K562 (cell line): Measurements from ENCODE around the gene ARHGEF4. TPM values are rescaled to one million over a fixed set of nuclear protein-coding genes. Genes with fewer than 3 reads are reported as not detected.

Source experiments
- ATAC-seq: fragments of 200-7000 bp; cut with Tn5 transposase; 3 replicates; pipeline ENCODE4 v1.9.1; 2020; ENCODE audit warnings: moderate library complexity
- BruUV-seq: library from RNA; stranded (reverse); fragments of 400-500 nt; replicated peaks from 2 replicates; lab custom pipeline; 2021; lab: Mats Ljungman, UMichigan
- CTCF ChIA-PET: fragments of 300-600 bp; formaldehyde crosslinking; extraction: SDS; loops from one replicate; lab custom pipeline; 2021; ENCODE audit warnings: low intra/inter-chr PET ratio; lab: Yijun Ruan, JAX
- POLR2A ChIA-PET: fragments of 300-600, 350-650 bp; sonication (Branson Sonifier 250); formaldehyde crosslinking; extraction: SDS; loops from one replicate; lab custom pipeline; 2021; ENCODE audit warnings: antibody characterized with exemption, inconsistent platforms; lab: Yijun Ruan, JAX
- DNase-seq, 4 experiments: peaks; one replicate each; pipeline versions ENCODE4 v3.0.0 to v3.0.0-alpha.2; 2011 to 2018; ENCODE audit warnings: low spot score in 3 of 4, mixed read lengths in 3 of 4; ENCODE audit errors: extremely low read depth in 1 of 4
- FAIRE-seq: peaks from 2 replicates; lab custom pipeline; 2011; peaks lifted over from hg19 to GRCh38; lab: Jason Lieb, UNC
- H2AFZ ChIP-seq: 2 replicates; pipeline ENCODE4 v1.6.0; 2011; ENCODE audit warnings: low read depth, low read length, control low read depth, inconsistent platforms
- H3K27ac ChIP-seq: fragments of 200-600 bp; 3 replicates; pipeline ENCODE4 v1.8.0; 2011; ENCODE audit warnings: low read depth, mild to moderate bottlenecking, control low read depth, inconsistent platforms, low read length, moderate library complexity, mixed read lengths; ENCODE audit errors: extremely low read depth
- H3K27me3 ChIP-seq, 2 experiments: fragments of 300-600 bp in 1 of 2; 2 replicates in 1 of 2; 3 replicates in 1 of 2; pipeline versions ENCODE4 v1.6.0 to v1.8.0; 2011; ENCODE audit warnings: inconsistent platforms in 2 of 2, low read length in 2 of 2, mild to moderate bottlenecking in 1 of 2, mixed read lengths in 1 of 2, moderate library complexity in 1 of 2; ENCODE audit not compliant: control insufficient read depth in 2 of 2, insufficient read depth in 2 of 2
- H3K36me3 ChIP-seq: fragments of 300-600 bp; 3 replicates; pipeline ENCODE4 v1.8.0; 2011; ENCODE audit warnings: mild to moderate bottlenecking, low read length, inconsistent platforms; ENCODE audit not compliant: control insufficient read depth, insufficient read depth
- H3K4me1 ChIP-seq, 2 experiments: fragments of 200-600 bp in 1 of 2; replicated peaks in 1 of 2; 2 replicates in 1 of 2; 3 replicates in 1 of 2; pipeline versions ENCODE4 v1.5.1 to v1.8.0; 2011; ENCODE audit warnings: inconsistent platforms in 2 of 2, low read length in 2 of 2, mild to moderate bottlenecking in 1 of 2, mixed read lengths in 1 of 2, moderate library complexity in 1 of 2; ENCODE audit not compliant: control insufficient read depth in 2 of 2, insufficient read depth in 2 of 2
- H3K4me2 ChIP-seq: 2 replicates; pipeline ENCODE4 v1.6.1; 2011; ENCODE audit warnings: low read length, control low read depth, inconsistent platforms, mixed read lengths; ENCODE audit not compliant: insufficient read depth
- H3K4me3 ChIP-seq: fragments of 200-600 bp; sonication (generic), shearing (Covaris generic); 2 replicates; pipeline ENCODE4 v1.5.1; 2016; ENCODE audit warnings: control low read depth, inconsistent platforms
- H3K79me2 ChIP-seq: fragments of 200-600 bp; 3 replicates; pipeline ENCODE4 v1.8.0; 2011; ENCODE audit warnings: low read length, inconsistent platforms; ENCODE audit not compliant: control insufficient read depth, insufficient read depth
- H3K9ac ChIP-seq, 2 experiments: 2 replicates each; pipeline versions ENCODE4 v1.6.0 to v1.6.1; 2011; ENCODE audit warnings: low read depth in 2 of 2, low read length in 2 of 2, control low read depth in 1 of 2, inconsistent platforms in 1 of 2, mild to moderate bottlenecking in 1 of 2, mixed read lengths in 1 of 2; ENCODE audit not compliant: insufficient read depth in 1 of 2
- H3K9me1 ChIP-seq: one replicate; pipeline ENCODE4 v1.6.0; 2011; ENCODE audit warnings: inconsistent platforms, mild to moderate bottlenecking, low read length, moderate library complexity; ENCODE audit not compliant: control insufficient read depth, insufficient read depth
- H3K9me3 ChIP-seq: replicated peaks from 2 replicates; pipeline ENCODE4 v1.5.1; 2011; ENCODE audit warnings: low read depth, low read length, inconsistent platforms; ENCODE audit not compliant: control insufficient read depth, insufficient read depth
- H4K20me1 ChIP-seq: replicated peaks from 2 replicates; pipeline ENCODE4 v1.6.1; 2011; ENCODE audit warnings: low read length, inconsistent platforms, mixed read lengths; ENCODE audit not compliant: control insufficient read depth, insufficient read depth
- BRCA1 ChIP-seq, 2 experiments: fragments of 450-650 bp in 1 of 2; sonication (generic) in 1 of 2; formaldehyde crosslinking in 1 of 2; IDR thresholded peaks; 2 replicates each; pipeline versions ENCODE4 v1.5.0 to v1.6.1; 2017 to 2020; ENCODE audit warnings: mild to moderate bottlenecking in 1 of 2, missing genetic modification reagents in 1 of 2
- C11orf30 ChIP-seq: fragments of 450-650 bp; IDR thresholded peaks from 2 replicates; pipeline ENCODE4 v1.6.1; 2016; ENCODE audit warnings: low read depth, mild to moderate bottlenecking
- CBX5 ChIP-seq: IDR thresholded peaks from 2 replicates; pipeline ENCODE4 v1.6.1; 2014; ENCODE audit warnings: low read depth, borderline replicate concordance
- EGR1 ChIP-seq: fragments of 450-650 bp; conservative IDR thresholded peaks from 2 replicates; pipeline ENCODE4 v1.6.1; 2017; ENCODE audit warnings: mild to moderate bottlenecking
- ELF4 ChIP-seq: fragments of 450-650 bp; formaldehyde crosslinking; IDR thresholded peaks from 2 replicates; pipeline ENCODE4 v1.4.0; 2022; ENCODE audit warnings: missing genetic modification characterization
- NFIC ChIP-seq: fragments of 450-650 bp; IDR thresholded peaks from 2 replicates; pipeline ENCODE4 v1.6.1; 2017; ENCODE audit warnings: mild to moderate bottlenecking, inconsistent platforms
- OTX1 ChIP-seq: fragments of 450-650 bp; formaldehyde crosslinking; IDR thresholded peaks from 2 replicates; pipeline ENCODE4 v1.4.0; 2022; ENCODE audit warnings: mild to moderate bottlenecking
- SIN3B ChIP-seq: fragments of 450-650 bp; IDR thresholded peaks from 2 replicates; pipeline ENCODE4 v1.6.1; 2017; ENCODE audit warnings: low read depth, mild to moderate bottlenecking, moderate library complexity
- ZBTB33 ChIP-seq: sonication (generic); formaldehyde crosslinking; IDR thresholded peaks from 2 replicates; pipeline ENCODE4 v1.8.1; 2023; ENCODE audit warnings: mild to moderate bottlenecking, missing genetic modification reagents
- ZNF316 ChIP-seq: fragments of 450-650 bp; IDR thresholded peaks from 2 replicates; pipeline ENCODE4 v1.6.1; 2016
- WGBS: fragments of 100-300 bp; shearing (Covaris generic); methylation state at CpG from one replicate; pipeline ENCODE4 v1.1.6; 2016; ENCODE audit warnings: low coverage, mixed read lengths; ENCODE audit not compliant: insufficient coverage; ENCODE audit errors: missing lambda C conversion rate; 5-methylcytosine and 5-hydroxymethylcytosine counted together
- in situ Hi-C: fragments of 300-500 bp; cut with MboI; formaldehyde crosslinking; loops from 4 replicates; pipeline ENCODE4 v1.15.0; 2018; ENCODE audit warnings: inconsistent platforms, mixed read lengths
- intact Hi-C: fragments of 100-400 bp; cut with micrococcal nuclease; formaldehyde crosslinking; loops from 2 replicates; pipeline ENCODE4 v1.14.2; 2022
- polyA plus RNA-seq, 8 experiments: library from polyadenylated mRNA; depleted of rRNA in 4 of 8; stranded (reverse) in 5 of 8; unstranded in 3 of 8; fragments of >200 nt; fragmentation: Nextera tagmentation in 2 of 8; fragmentation: Illumina TruSeq in 1 of 8; extraction: Ambion mirVana in 2 of 8; extraction: Trizol in 1 of 8; gene quantifications; 2 replicates each; pipeline versions ENCODE4 v1.2.1 to v1.2.3, GENCODE V29; 2011 to 2014; ENCODE audit warnings: inconsistent platforms in 1 of 8, missing spikeins in 1 of 8
- total RNA-seq, 7 experiments: library from RNA; depleted of rRNA in 6 of 7; stranded (reverse); fragments of >200 nt in 6 of 7; fragmentation: Illumina TruSeq in 2 of 7; extraction: Trizol in 2 of 7; gene quantifications; 2 replicates each; pipeline versions ENCODE4 v1.2.1 to v1.2.3, GENCODE V29; 2011 to 2021; ENCODE audit warnings: low replicate concordance in 1 of 7
- TF ChIP-seq, protein P1 (sequence below): sonication (generic); formaldehyde crosslinking; IDR thresholded peaks from 2 replicates; pipeline ENCODE4 v1.9.0; 2022; ENCODE audit warnings: mild to moderate bottlenecking, missing genetic modification reagents

ARHGEF4 gene
- total and polyA plus RNA-seq, 9 of the 15 experiments (the other 6 are each of a cell fraction or from before 2014, with no cell fraction given): not detected

DNA sequence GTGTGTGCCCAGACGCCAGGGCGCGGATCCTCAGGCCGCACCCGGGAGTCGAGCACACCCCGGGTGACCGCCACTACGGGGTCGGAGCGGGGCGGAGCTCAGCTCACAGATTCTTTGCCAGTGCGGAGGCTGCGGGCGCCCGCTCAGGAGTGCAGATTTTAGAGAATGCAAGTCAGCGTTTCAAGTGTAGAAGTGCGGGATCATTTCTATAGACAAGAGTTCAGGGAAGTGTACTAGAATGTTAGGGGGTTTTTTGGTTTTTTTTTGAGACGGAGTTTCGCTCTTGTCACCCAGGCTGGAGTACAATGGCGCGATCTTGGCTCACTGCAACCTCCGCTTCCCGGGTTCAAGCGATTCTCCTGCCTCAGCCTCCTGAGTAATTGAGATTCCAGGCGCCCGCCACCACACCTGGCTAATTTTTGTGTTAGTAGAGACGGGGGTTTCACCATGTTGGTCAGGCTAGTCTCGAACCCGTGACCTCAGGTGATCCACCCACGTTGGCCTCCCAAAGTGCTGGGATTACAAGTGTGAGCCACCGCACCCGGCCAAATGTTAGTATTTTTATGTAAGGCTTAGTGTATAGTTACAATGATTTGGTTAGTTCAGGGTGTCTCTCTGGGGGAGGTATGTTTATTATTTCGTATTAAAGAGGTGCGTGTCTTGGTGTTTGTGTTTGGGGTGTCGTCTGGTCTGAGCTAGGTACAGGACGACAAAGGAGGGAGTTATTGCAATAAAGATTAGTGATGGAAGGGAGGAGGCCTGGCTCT lies 257.2 kb downstream of the ARHGEF4 start (continued):
- TF ChIP-seq OTX1 (no peak), SIN3B (no peak), ELF4 (no peak), EGR1 (peak; percentile 93)

DNA sequence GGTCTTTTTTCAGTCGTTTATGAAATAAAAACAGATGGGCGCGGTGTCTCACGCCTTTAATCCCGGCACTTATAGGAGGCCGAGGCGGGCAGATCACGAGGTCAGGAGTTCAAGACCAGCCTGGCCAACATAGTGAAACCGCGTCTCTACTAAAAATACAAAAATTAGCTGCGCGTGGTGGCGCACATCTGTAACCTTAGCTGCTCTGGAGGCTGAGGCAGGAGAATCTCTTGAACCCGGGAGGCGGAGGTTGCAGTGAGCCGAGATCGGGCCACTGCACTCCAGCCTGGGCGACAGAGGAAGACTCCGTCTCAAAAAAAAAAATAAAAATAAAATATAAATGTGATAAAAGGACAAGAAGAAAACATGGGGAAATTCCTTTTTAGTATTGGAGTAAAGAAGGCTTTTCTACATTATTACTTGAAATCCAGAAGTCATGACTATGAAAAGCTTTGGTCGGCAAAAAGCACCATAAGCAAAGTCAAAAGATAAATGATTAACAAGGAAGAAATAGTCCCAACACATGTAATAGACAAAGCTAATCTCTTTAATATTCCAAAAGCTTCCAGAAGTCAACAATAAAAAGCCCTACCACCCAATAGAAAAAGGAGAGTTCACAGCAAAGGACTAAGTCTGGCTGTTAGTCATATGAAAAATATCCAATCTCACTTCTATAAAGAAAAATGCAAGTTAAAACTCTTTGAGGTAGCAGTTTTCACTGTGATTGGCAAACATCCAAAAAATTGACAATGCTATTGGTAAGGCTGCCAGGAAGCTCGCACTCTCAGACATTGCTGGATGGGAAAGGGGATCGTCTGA lies 258.0 kb downstream of the ARHGEF4 start:
- Histone ChIP-seq H3K9me1 (no peaks in the 10 kb centered on the region), H4K20me1 (0 out of 2 replicates have a peak, but pooled peaks cover 3% of the 10 kb centered on the region), H3K36me3 (peaks cover 16% of the 10 kb centered on the region), H3K27ac (peak overlapping the region; percentile 99; the same call in 2 of the 3 replicates), H3K4me1 (peaks cover 6 to 10% of the 10 kb centered on the region in 2 experiments; a peak in 3 of 5 replicates)
- ATAC-seq: no peak
- TF ChIP-seq ZBTB33 (CRISPR knock-in tag) (peak; percentile 60), C11orf30 (peak; percentile 20; the same call in 1 of the 2 replicates), BRCA1 (IDR thresholded peaks at IDR 0.05) (no peak), BRCA1 (CRISPR knock-in tag; IDR thresholded peaks at IDR 0.05) (no peak), CBX5 (no peak), ZNF316 (peak; percentile 62), NFIC (peak; percentile 78)
- TF ChIP-seq, protein P1, sequence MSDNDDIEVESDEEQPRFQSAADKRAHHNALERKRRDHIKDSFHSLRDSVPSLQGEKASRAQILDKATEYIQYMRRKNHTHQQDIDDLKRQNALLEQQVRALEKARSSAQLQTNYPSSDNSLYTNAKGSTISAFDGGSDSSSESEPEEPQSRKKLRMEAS (CRISPR knock-in tag): no peak
- TF ChIP-seq, all 486 proteins: peak for 4
- Histone ChIP-seq H3K27me3 (no peaks in the 10 kb centered on the region), H3K4me3 (peak overlapping the region; percentile 94; the same call in 1 of the 2 replicates), H3K79me2 (peaks cover 35% of the 10 kb centered on the region), H2AFZ (peak overlapping the region; percentile 80), H3K9ac (peak overlapping the region in 1 of 2 experiments; percentile 92; a peak in 2 of 4 replicates), H3K9me3 (0 out of 2 replicates have a peak, but pooled peaks cover 2% of the 10 kb centered on the region), H3K4me2 (peak overlapping the region; percentile 93)
- in situ Hi-C loops: no loop called here
- ChIA-PET CTCF (interaction anchor here (0.5 kb wide), 1 partner anchor 11 kb away, joined by 3 read pairs; the partner anchor contains the start of gene PLEKHB2), POLR2A (interaction anchor here (0.6 to 4.2 kb wide), 4 partner anchors 10 to 46 kb away, joined by 3 to 35 read pairs (median 19); partner anchors contain the start of gene PLEKHB2)
- intact Hi-C loops: no loop called here
- 65% methylated on average over 20 of the region's 22 CpGs for WGBS
- peak; percentile 37 for FAIRE-seq
- DNase-seq: no peak
- BruUV-seq: no TSS peak
